GM19397 (cell line): ENCODE measurements around the gene SETD2.

Experiments
- ATAC-seq: cut with Tn5 transposase; IDR thresholded peaks from one replicate; pipeline ENCODE4 v1.9.1; 2021; ENCODE audit warnings: mild to moderate bottlenecking, moderate library complexity; ENCODE audit not compliant: unreplicated experiment

SETD2 gene

GRCh38 chr3:47000922-47001730, 162.8 kb downstream of the SETD2 start:
- ATAC-seq = no peak

GRCh38 chr3:47000198-47000815, 163.6 kb downstream of the SETD2 start:
- ATAC-seq = no peak

- ATAC-seq = no peak
Observed at GRCh38 chr3:46999516-47000197, 164.3 kb downstream of the SETD2 start.

GRCh38 chr3:46998852-46999515, 164.9 kb downstream of the SETD2 start:
- no peak for ATAC-seq

- no peak for ATAC-seq
Observed at GRCh38 chr3:46998121-46998851, 165.6 kb downstream of the SETD2 start.

GRCh38 chr3:46997453-46998091, 166.3 kb downstream of the SETD2 start:
- ATAC-seq = no peak

GRCh38 chr3:46996689-46997452, 167.0 kb downstream of the SETD2 start:
- ATAC-seq = no peak

GRCh38 chr3:46995901-46996562, 167.9 kb downstream of the SETD2 start:
- no peak for ATAC-seq

GRCh38 chr3:46994801-46995731, 168.8 kb downstream of the SETD2 start:
- no peak for ATAC-seq

- ATAC-seq = no peak
Observed at GRCh38 chr3:46993986-46994385, 169.9 kb downstream of the SETD2 start.

GRCh38 chr3:46993292-46993691, 170.6 kb downstream of the SETD2 start:
- no peak for ATAC-seq

- ATAC-seq = no peak
Observed at GRCh38 chr3:46992231-46992630, 171.7 kb downstream of the SETD2 start.

GRCh38 chr3:46991406-46992165, 172.3 kb downstream of the SETD2 start:
- no peak for ATAC-seq

GRCh38 chr3:46990573-46991374, 173.1 kb downstream of the SETD2 start:
- ATAC-seq = no peak

- no peak for ATAC-seq
Observed at GRCh38 chr3:46989146-46989810, 174.6 kb downstream of the SETD2 start.

- ATAC-seq = no peak
Observed at GRCh38 chr3:46988616-46989015, 175.3 kb downstream of the SETD2 start.
